Liver (tissue), 9 donors: ENCODE data around the gene SDF2L1. TPM values are rescaled to one million over a fixed set of nuclear protein-coding genes. Genes with fewer than 3 reads are reported as not detected.

Experiments used
- DNase-seq: peaks from one replicate; pipeline ENCODE4 v3.0.0-alpha.2; 2017; ENCODE audit warnings: low spot score
- H3K27ac ChIP-seq, 2 donors: one replicate each; pipeline ENCODE4 v1.7.0; 2013; ENCODE audit warnings: inconsistent platforms in 2 of 2, low read length in 2 of 2, control low read depth in 1 of 2, low read depth in 1 of 2, mild to moderate bottlenecking in 1 of 2
- H3K27me3 ChIP-seq, 4 donors: one replicate each; pipeline versions ENCODE4 v1.6.1 to v1.7.0; 2013; ENCODE audit warnings: low read length in 3 of 4, inconsistent platforms in 1 of 4, mild to moderate bottlenecking in 1 of 4, moderate library complexity in 1 of 4; ENCODE audit not compliant: control insufficient read depth in 4 of 4, insufficient read depth in 4 of 4
- H3K36me3 ChIP-seq, 4 donors: one replicate each; pipeline versions ENCODE4 v1.6.1 to v1.7.0; 2013; ENCODE audit warnings: low read length in 3 of 4, mild to moderate bottlenecking in 3 of 4, low read depth in 1 of 4, moderate library complexity in 1 of 4; ENCODE audit not compliant: control insufficient read depth in 4 of 4, insufficient read depth in 3 of 4
- H3K4me1 ChIP-seq, 4 donors: one replicate each; pipeline versions ENCODE4 v1.6.1 to v1.7.0; 2013; ENCODE audit warnings: low read length in 3 of 4, mild to moderate bottlenecking in 3 of 4, moderate library complexity in 1 of 4; ENCODE audit not compliant: control insufficient read depth in 4 of 4, insufficient read depth in 4 of 4
- H3K4me3 ChIP-seq, 3 donors: one replicate each; pipeline versions ENCODE4 v1.6.1 to v1.7.0; 2013; ENCODE audit warnings: low read length in 3 of 3, control low read depth in 1 of 3, low read depth in 1 of 3, mild to moderate bottlenecking in 1 of 3
- H3K9ac ChIP-seq, 2 donors: one replicate each; pipeline ENCODE4 v1.7.0; 2013; ENCODE audit warnings: low read length in 2 of 2, mild to moderate bottlenecking in 2 of 2, moderate library complexity in 2 of 2, control low read depth in 1 of 2, low read depth in 1 of 2
- H3K9me3 ChIP-seq, 4 donors: one replicate each; pipeline versions ENCODE4 v1.6.1 to v1.7.0; 2013; ENCODE audit warnings: low read length in 3 of 4; ENCODE audit not compliant: control insufficient read depth in 4 of 4
- ATF3 ChIP-seq: IDR thresholded peaks from 2 replicates; pipeline ENCODE4 v1.6.1; 2016; ENCODE audit warnings: antibody characterized with exemption
- CTCF ChIP-seq: fragments of 150-350 bp; IDR thresholded peaks from 2 replicates; pipeline ENCODE4 v1.5.1; 2017; ENCODE audit warnings: improper control_type of control experiment, low read depth, low read length; ENCODE audit not compliant: missing input control
- EGR1 ChIP-seq, 2 donors: IDR thresholded peaks; 2 replicates each; pipeline ENCODE4 v1.6.1; 2016 to 2018; ENCODE audit warnings: antibody characterized with exemption in 2 of 2, low read depth in 2 of 2
- GABPA ChIP-seq, 2 donors: IDR thresholded peaks in 1 of 2; conservative IDR thresholded peaks in 1 of 2; 2 replicates each; pipeline ENCODE4 v1.6.1; 2016; ENCODE audit warnings: antibody characterized with exemption in 2 of 2, mild to moderate bottlenecking in 1 of 2, moderate library complexity in 1 of 2
- HNF4A ChIP-seq, 2 donors: conservative IDR thresholded peaks; 2 replicates each; pipeline ENCODE4 v1.6.1; 2016; ENCODE audit warnings: antibody characterized with exemption in 2 of 2, mild to moderate bottlenecking in 2 of 2
- HNF4G ChIP-seq: IDR thresholded peaks from 2 replicates; pipeline ENCODE4 v1.6.1; 2016; ENCODE audit warnings: antibody characterized with exemption
- JUND ChIP-seq, 2 donors: IDR thresholded peaks; 2 replicates each; pipeline ENCODE4 v1.6.1; 2016; ENCODE audit warnings: antibody characterized with exemption in 2 of 2
- NR2F2 ChIP-seq: IDR thresholded peaks from 2 replicates; pipeline ENCODE4 v1.6.1; 2016; ENCODE audit warnings: antibody characterized with exemption
- RAD21 ChIP-seq, 2 donors: IDR thresholded peaks; 2 replicates each; pipeline ENCODE4 v1.6.1; 2016; ENCODE audit warnings: antibody characterized with exemption in 2 of 2, mild to moderate bottlenecking in 2 of 2
- SP1 ChIP-seq: IDR thresholded peaks from 2 replicates; pipeline ENCODE4 v1.6.1; 2018; ENCODE audit warnings: antibody characterized with exemption, mild to moderate bottlenecking
- TAF1 ChIP-seq: conservative IDR thresholded peaks from 2 replicates; pipeline ENCODE4 v1.6.1; 2016; ENCODE audit warnings: antibody characterized with exemption, mild to moderate bottlenecking
- YY1 ChIP-seq: IDR thresholded peaks from 2 replicates; pipeline ENCODE4 v1.6.1; 2016; ENCODE audit warnings: antibody characterized with exemption, mild to moderate bottlenecking
- ZBTB33 ChIP-seq: IDR thresholded peaks from 2 replicates; pipeline ENCODE4 v1.6.1; 2016; ENCODE audit warnings: antibody characterized with exemption
- WGBS: extraction: QIAGEN DNeasy Blood & Tissue Kit; methylation state at CpG from one replicate; pipeline ENCODE4 v1.1.7; 2013; 5-methylcytosine and 5-hydroxymethylcytosine counted together
- polyA plus RNA-seq, 2 donors: library from polyadenylated mRNA; stranded (reverse) in 1 of 2; unstranded in 1 of 2; fragments of 200-250 nt in 1 of 2; fragments of >200 nt in 1 of 2; fragmentation: Nextera tagmentation in 1 of 2; extraction: Ambion mirVana in 1 of 2; gene quantifications; one replicate each; pipeline versions ENCODE4 v1.2.1 to v1.2.3, GENCODE V29; 2013 to 2015
- total RNA-seq, 2 donors: library from RNA; depleted of rRNA; stranded (reverse); fragments of >200 nt; gene quantifications; one replicate each; pipeline ENCODE4 v1.2.3, GENCODE V29; 2014
- donor health status: healthy.
- donor health status: healthy.
- donor health status: healthy.
- donor health status: healthy.
- donor health status: healthy.

SDF2L1 gene
- total and polyA plus RNA-seq, 4 donors = 36.3 to 173 (median 82.9) TPM

GRCh38 chr22:21631025-21631424, 11.1 kb upstream of the SDF2L1 start:
- no peak for DNase-seq
- Histone ChIP-seq H3K4me1 (peaks cover 0 to 12% (median 8%) of the 10 kb centered on the region in 4 donors), H3K9me3 (no peaks in the 10 kb centered on the region), H3K9ac (no peak overlapping the region), H3K27ac (no peak overlapping the region), H3K4me3 (no peak overlapping the region), H3K27me3 (no peaks in the 10 kb centered on the region), H3K36me3 (peaks cover 0 to 4% (median 0%) of the 10 kb centered on the region in 4 donors)
- 92% methylated on average over 4 of the region's 4 CpGs for WGBS
- TF ChIP-seq HNF4A (conservative IDR thresholded peaks at IDR 0.05) = no peak
- TF ChIP-seq GABPA (IDR thresholded peaks at IDR 0.05 in 1 of 2, conservative IDR thresholded peaks at IDR 0.05 in 1 of 2) = no peak
- TF ChIP-seq JUND (IDR thresholded peaks at IDR 0.05) = no peak
- TF ChIP-seq CTCF = no peak
- no peak for TF ChIP-seq SP1
- TF ChIP-seq HNF4G = no peak
- no peak for TF ChIP-seq EGR1 (IDR thresholded peaks at IDR 0.05; ENCODE audit: low read depth in 2 of 2)
- TF ChIP-seq TAF1 = no peak
- no peak for TF ChIP-seq NR2F2
- TF ChIP-seq ATF3 = no peak
- no peak for TF ChIP-seq YY1
- TF ChIP-seq ZBTB33 = no peak

GRCh38 chr22:21632237-21632895, 9.7 kb upstream of the SDF2L1 start, which contains the start of gene CCDC116:
CCDC116 (plus strand) TSS chr22:21632760; CDS start chr22:21633182, 422 bp downstream.
- H3K4me1 ChIP-seq = peaks cover 0 to 12% (median 8%) of the 10 kb centered on the region in 4 donors
- no peak for DNase-seq
- H3K4me3 ChIP-seq = no peak within 1 kb of the TSS
- no peaks in the 10 kb centered on the region for H3K9me3 ChIP-seq
- H3K27me3 ChIP-seq = no peaks in the 10 kb centered on the region
- WGBS = 89% methylated on average over 27 of the region's 27 CpGs
- H3K36me3 ChIP-seq = peaks cover 0 to 4% (median 0%) of the 10 kb centered on the region in 4 donors
- no peak within 1 kb of the TSS for H3K27ac ChIP-seq
- no peak for TF ChIP-seq YY1
- no peak for TF ChIP-seq ATF3
- no peak for TF ChIP-seq NR2F2
- TF ChIP-seq HNF4A (conservative IDR thresholded peaks at IDR 0.05) = no peak
- no peak for TF ChIP-seq RAD21 (IDR thresholded peaks at IDR 0.05)
- TF ChIP-seq ZBTB33 = no peak
- TF ChIP-seq TAF1 = no peak
- TF ChIP-seq JUND (IDR thresholded peaks at IDR 0.05) = no peak
- H3K9ac ChIP-seq = no peak within 1 kb of the TSS
